Measurements from ENCODE around the gene EXOC3L1.

DNA sequence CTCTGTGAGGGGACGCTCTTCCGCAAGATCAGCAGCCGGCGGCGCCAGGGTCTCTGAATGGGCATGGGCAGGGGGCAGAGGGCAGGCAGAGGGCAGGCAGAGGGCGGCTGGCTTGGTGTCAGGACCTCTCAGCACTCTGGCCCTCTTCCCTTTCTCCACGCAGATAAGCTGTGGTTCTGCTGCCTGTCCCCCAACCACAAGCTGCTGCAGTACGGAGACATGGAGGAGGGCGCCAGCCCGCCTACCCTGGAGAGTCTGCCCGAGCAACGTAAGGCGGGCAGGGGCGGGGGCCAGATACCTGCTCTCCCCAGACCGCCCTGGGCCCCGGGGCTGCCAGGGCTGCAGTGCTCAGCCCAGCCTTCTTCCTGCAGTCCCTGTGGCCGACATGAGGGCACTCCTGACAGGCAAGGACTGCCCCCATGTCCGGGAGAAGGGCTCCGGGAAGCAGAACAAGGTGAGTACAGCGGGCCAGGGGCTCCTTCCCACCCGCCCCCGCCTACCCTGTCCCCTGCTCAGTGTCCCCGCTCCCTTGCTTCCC lies 13.1 kb upstream of the EXOC3L1 start:
- TF ChIP-seq RNF2 (IDR thresholded peaks at IDR 0.05; ENCODE audit: borderline replicate concordance, low read depth): no peak
- TF ChIP-seq, protein P1, sequence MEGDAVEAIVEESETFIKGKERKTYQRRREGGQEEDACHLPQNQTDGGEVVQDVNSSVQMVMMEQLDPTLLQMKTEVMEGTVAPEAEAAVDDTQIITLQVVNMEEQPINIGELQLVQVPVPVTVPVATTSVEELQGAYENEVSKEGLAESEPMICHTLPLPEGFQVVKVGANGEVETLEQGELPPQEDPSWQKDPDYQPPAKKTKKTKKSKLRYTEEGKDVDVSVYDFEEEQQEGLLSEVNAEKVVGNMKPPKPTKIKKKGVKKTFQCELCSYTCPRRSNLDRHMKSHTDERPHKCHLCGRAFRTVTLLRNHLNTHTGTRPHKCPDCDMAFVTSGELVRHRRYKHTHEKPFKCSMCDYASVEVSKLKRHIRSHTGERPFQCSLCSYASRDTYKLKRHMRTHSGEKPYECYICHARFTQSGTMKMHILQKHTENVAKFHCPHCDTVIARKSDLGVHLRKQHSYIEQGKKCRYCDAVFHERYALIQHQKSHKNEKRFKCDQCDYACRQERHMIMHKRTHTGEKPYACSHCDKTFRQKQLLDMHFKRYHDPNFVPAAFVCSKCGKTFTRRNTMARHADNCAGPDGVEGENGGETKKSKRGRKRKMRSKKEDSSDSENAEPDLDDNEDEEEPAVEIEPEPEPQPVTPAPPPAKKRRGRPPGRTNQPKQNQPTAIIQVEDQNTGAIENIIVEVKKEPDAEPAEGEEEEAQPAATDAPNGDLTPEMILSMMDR (IDR thresholded peaks at IDR 0.05): no peak
- no peak for TF ChIP-seq TP53 (CRISPR knock-in tag; IDR thresholded peaks at IDR 0.05)
- TF ChIP-seq GATA3 (IDR thresholded peaks at IDR 0.05; ENCODE audit: borderline replicate concordance): no peak
- TF ChIP-seq, protein P2, sequence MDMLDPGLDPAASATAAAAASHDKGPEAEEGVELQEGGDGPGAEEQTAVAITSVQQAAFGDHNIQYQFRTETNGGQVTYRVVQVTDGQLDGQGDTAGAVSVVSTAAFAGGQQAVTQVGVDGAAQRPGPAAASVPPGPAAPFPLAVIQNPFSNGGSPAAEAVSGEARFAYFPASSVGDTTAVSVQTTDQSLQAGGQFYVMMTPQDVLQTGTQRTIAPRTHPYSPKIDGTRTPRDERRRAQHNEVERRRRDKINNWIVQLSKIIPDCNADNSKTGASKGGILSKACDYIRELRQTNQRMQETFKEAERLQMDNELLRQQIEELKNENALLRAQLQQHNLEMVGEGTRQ (IDR thresholded peaks at IDR 0.05): no peak
- no peak for TF ChIP-seq POLR2A (IDR thresholded peaks at IDR 0.05; ENCODE audit: low read length)
- TF ChIP-seq, protein P3, sequence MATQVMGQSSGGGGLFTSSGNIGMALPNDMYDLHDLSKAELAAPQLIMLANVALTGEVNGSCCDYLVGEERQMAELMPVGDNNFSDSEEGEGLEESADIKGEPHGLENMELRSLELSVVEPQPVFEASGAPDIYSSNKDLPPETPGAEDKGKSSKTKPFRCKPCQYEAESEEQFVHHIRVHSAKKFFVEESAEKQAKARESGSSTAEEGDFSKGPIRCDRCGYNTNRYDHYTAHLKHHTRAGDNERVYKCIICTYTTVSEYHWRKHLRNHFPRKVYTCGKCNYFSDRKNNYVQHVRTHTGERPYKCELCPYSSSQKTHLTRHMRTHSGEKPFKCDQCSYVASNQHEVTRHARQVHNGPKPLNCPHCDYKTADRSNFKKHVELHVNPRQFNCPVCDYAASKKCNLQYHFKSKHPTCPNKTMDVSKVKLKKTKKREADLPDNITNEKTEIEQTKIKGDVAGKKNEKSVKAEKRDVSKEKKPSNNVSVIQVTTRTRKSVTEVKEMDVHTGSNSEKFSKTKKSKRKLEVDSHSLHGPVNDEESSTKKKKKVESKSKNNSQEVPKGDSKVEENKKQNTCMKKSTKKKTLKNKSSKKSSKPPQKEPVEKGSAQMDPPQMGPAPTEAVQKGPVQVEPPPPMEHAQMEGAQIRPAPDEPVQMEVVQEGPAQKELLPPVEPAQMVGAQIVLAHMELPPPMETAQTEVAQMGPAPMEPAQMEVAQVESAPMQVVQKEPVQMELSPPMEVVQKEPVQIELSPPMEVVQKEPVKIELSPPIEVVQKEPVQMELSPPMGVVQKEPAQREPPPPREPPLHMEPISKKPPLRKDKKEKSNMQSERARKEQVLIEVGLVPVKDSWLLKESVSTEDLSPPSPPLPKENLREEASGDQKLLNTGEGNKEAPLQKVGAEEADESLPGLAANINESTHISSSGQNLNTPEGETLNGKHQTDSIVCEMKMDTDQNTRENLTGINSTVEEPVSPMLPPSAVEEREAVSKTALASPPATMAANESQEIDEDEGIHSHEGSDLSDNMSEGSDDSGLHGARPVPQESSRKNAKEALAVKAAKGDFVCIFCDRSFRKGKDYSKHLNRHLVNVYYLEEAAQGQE (IDR thresholded peaks at IDR 0.05): no peak
- TF ChIP-seq ZFP36 (IDR thresholded peaks at IDR 0.05; ENCODE audit: borderline replicate concordance, partially characterized antibody): no peak
- TF ChIP-seq ZNF302 (CRISPR knock-in tag; IDR thresholded peaks at IDR 0.05): no peak
- no peak for TF ChIP-seq KDM1A (IDR thresholded peaks at IDR 0.05; ENCODE audit: low read depth)
- TF ChIP-seq, protein P4, sequence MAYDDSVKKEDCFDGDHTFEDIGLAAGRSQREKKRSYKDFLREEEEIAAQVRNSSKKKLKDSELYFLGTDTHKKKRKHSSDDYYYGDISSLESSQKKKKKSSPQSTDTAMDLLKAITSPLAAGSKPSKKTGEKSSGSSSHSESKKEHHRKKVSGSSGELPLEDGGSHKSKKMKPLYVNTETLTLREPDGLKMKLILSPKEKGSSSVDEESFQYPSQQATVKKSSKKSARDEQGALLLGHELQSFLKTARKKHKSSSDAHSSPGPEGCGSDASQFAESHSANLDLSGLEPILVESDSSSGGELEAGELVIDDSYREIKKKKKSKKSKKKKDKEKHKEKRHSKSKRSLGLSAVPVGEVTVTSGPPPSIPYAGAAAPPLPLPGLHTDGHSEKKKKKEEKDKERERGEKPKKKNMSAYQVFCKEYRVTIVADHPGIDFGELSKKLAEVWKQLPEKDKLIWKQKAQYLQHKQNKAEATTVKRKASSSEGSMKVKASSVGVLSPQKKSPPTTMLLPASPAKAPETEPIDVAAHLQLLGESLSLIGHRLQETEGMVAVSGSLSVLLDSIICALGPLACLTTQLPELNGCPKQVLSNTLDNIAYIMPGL (CRISPR knock-in tag; IDR thresholded peaks at IDR 0.05; ENCODE audit: borderline replicate concordance): no peak

Measured in A549 (cell line).